Hepatocyte (in vitro differentiated cells): ENCODE data around the gene TMEM144.

ENCODE experiments used
- CTCF ChIP-seq: fragments of 200-600 bp; sonication (generic); IDR thresholded peaks from 2 replicates; pipeline ENCODE4 v1.5.1; 2016; ENCODE audit warnings: antibody characterized with exemption, mild to moderate bottlenecking; ENCODE audit not compliant: poor library complexity
- EZH2phosphoT487 ChIP-seq: fragments of 200-600 bp; sonication (generic); IDR thresholded peaks from one replicate; pipeline ENCODE4 v1.6.1; 2018; ENCODE audit warnings: antibody characterized with exemption, mild to moderate bottlenecking, low read depth, moderate library complexity; ENCODE audit not compliant: unreplicated experiment, severe bottlenecking

DNA sequence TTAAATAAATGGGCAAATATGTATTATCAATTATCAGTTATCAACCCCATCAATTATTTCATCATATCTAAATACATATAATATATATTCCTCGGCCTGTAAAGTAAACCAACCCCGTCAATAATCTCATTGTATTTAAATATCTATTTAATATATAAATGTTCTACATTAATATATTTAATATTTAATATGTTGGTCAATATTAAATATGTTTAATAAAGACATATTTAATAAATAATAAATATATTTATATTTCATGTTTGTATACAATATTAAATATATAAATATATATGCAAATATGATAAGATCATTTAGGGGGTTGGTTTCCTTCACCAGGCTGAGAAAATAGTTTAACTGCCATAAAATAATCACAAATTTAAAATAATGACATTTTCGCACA, 6.4 kb upstream of the TMEM144 start:
- TF ChIP-seq CTCF (no peak), EZH2phosphoT487 (no peak)
